ENCODE data around the gene ITPKC. TPM values are rescaled to one million over a fixed set of nuclear protein-coding genes. Genes with fewer than 3 reads are reported as not detected.

ITPKC gene
- total RNA-seq, 1 experiment from 2014 or later = 25.3 TPM

- BruUV-seq (replicated peaks) = no TSS peak
- H3K4me1 Mint-ChIP-seq (ENCODE audit: low read depth, unreplicated experiment) = peaks cover 27% of the 10 kb centered on the region
- no peaks in the 10 kb centered on the region for H3K9me3 Mint-ChIP-seq (ENCODE audit: low read depth, unreplicated experiment)
- CTCF ChIA-PET = interaction anchor here (1.5 kb wide), 1 partner anchor 31 kb away, joined by 3 read pairs; no protein-coding TSS in a partner anchor
- H3K27ac Mint-ChIP-seq (ENCODE audit: unreplicated experiment) = no peak overlapping the region
- no peak overlapping the region for H3K4me3 Mint-ChIP-seq (ENCODE audit: low read depth, unreplicated experiment)
- no peaks in the 10 kb centered on the region for H3K27me3 Mint-ChIP-seq (ENCODE audit: unreplicated experiment)
- H3K36me3 Mint-ChIP-seq (ENCODE audit: insufficient read depth, unreplicated experiment) = peaks cover 59% of the 10 kb centered on the region
- DNase-seq = no peak
- intact Hi-C loops (cut with micrococcal nuclease; ENCODE audit: unreplicated experiment) = no loop called here
- no peak for TF ChIP-seq CTCF (IDR thresholded peaks at IDR 0.05; ENCODE audit: unreplicated experiment)
Observed at GRCh38 chr19:40747536-40747935, 30.6 kb downstream of the ITPKC start.

- intact Hi-C loops (cut with micrococcal nuclease; ENCODE audit: unreplicated experiment) = loop anchor here (5.0 kb wide), 2 partner anchors 33 to 47 kb away; partner anchors contain the start of genes COQ8B, EGLN2 and ITPKC
- Mint-ChIP-seq H3K27ac (ENCODE audit: unreplicated experiment) (peak within 1 kb of the TSS; percentile 92), H3K4me3 (ENCODE audit: low read depth, unreplicated experiment) (peak within 1 kb of the TSS; percentile 84), H3K9me3 (ENCODE audit: low read depth, unreplicated experiment) (no peaks in the 10 kb centered on the region), H3K27me3 (ENCODE audit: unreplicated experiment) (no peaks in the 10 kb centered on the region), H3K36me3 (ENCODE audit: insufficient read depth, unreplicated experiment) (peaks cover 66% of the 10 kb centered on the region), H3K4me1 (ENCODE audit: low read depth, unreplicated experiment) (peaks cover 43% of the 10 kb centered on the region)
- peak; percentile 99 for DNase-seq
- TSS peak; percentile 91 for BruUV-seq (replicated peaks)
- CTCF ChIA-PET = interaction anchor here (0.6 to 1.5 kb wide), 5 partner anchors 8 to 402 kb away, joined by 3 to 10 read pairs (median 6); partner anchors contain the start of genes C19orf47, COQ8B, ITPKC and PLD3
- no peak for TF ChIP-seq CTCF (IDR thresholded peaks at IDR 0.05; ENCODE audit: unreplicated experiment)
Observed at GRCh38 chr19:40750058-40750873, 33.4 kb downstream of the ITPKC start, which contains the start of gene ACTMAP. Gene ACTMAP, minus strand, starts transcription at chr19:40750477. Its CDS starts 674 bp downstream, at chr19:40749803.

GRCh38 chr19:40750874-40751537 is 34.1 kb downstream of the ITPKC start, which contains the start of gene SNRPA:
Gene SNRPA, plus strand, starts transcription at chr19:40751203. Its CDS starts 206 bp downstream, at chr19:40751409.
- intact Hi-C loops (cut with micrococcal nuclease; ENCODE audit: unreplicated experiment) = loop anchor here (5.0 kb wide), 2 partner anchors 34 to 46 kb away; partner anchors contain the start of genes COQ8B, EGLN2 and ITPKC
- no TSS peak for BruUV-seq (replicated peaks)

More at GRCh38 chr19:40750874-40751537, 34.1 kb downstream of the ITPKC start, which contains the start of gene SNRPA:
- TF ChIP-seq CTCF (IDR thresholded peaks at IDR 0.05; ENCODE audit: unreplicated experiment) = no peak
- H3K27me3 Mint-ChIP-seq (ENCODE audit: unreplicated experiment) = no peaks in the 10 kb centered on the region
- CTCF ChIA-PET = interaction anchor here (0.6 to 1.9 kb wide), 6 partner anchors 9 to 403 kb away, joined by 3 to 10 read pairs (median 7); partner anchors contain the start of genes C19orf47, COQ8B, ITPKC and PLD3
- H3K36me3 Mint-ChIP-seq (ENCODE audit: insufficient read depth, unreplicated experiment) = peaks cover 73% of the 10 kb centered on the region
- H3K4me1 Mint-ChIP-seq (ENCODE audit: low read depth, unreplicated experiment) = peaks cover 49% of the 10 kb centered on the region
- H3K4me3 Mint-ChIP-seq (ENCODE audit: low read depth, unreplicated experiment) = peak within 1 kb of the TSS; percentile 84
- DNase-seq = peak; percentile 99
- peak within 1 kb of the TSS; percentile 92 for H3K27ac Mint-ChIP-seq (ENCODE audit: unreplicated experiment)
- H3K9me3 Mint-ChIP-seq (ENCODE audit: low read depth, unreplicated experiment) = no peaks in the 10 kb centered on the region
